HG03520 (cell line): ENCODE data around the gene SUCO.
A peak's percentile ranks its signal among the peaks of the same experiment; 100 is the strongest.

Source experiments
- ATAC-seq: cut with Tn5 transposase; IDR thresholded peaks from one replicate; pipeline ENCODE4 v1.9.1; 2021; ENCODE audit warnings: mild to moderate bottlenecking, moderate library complexity; ENCODE audit not compliant: unreplicated experiment

Gene SUCO

DNA sequence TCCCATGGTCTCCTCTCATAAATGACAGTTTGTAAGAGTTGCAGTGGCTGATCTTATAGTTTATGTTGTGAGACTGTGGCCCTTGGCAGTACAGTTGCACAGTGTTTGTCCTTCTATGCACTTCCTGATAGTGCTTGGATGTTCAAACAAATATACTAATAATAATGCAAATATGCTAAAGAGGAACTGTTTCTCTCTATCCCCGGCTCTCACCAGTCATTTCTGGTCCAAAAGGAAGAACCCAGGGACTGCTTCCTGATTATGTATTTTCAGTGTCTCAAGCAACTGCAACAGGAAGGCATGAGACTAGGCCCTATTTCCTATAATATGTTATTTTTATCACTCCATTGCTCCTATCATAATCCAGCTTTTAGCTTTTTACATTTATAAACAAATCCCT is 17.0 kb upstream of the SUCO start:
- no peak for ATAC-seq

DNA sequence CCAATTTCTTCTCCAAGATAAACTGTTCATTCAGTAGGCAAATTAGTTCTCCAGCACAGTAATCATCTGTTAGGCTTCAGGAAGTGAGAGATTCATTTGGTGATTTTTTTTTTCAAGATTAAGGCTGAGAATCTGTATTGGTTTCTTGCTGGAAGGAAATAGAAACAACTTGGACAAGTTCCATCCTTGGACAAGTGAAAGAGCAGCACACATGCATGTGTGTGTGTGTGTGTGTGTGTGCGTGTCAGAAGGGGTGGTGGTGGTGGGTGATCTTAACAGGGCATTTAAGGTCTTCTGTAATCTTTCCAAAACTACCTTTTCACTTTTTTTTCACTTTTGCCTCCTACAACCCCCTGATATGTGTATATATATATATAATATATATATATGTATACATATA is 15.9 kb upstream of the SUCO start:
- ATAC-seq: no peak

DNA sequence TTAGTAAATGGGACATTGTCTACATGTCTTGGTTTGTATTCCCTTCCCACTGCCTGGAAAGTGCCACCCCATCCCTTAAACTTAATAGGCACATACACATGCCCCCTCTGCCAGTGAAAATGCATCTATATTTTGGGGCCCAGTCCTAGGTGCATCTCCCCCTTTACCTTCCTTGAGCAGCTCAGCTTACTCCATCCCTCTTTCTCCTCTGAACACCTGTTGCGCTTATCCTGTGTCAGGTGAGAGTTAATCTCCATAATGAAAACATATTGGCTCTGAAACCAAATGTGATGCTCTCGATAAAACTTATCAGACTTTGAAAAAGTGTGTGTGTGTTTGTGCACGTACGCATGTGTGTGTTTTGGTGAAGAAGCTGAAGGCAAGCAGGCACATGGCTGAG is 15.4 kb upstream of the SUCO start:
- ATAC-seq: no peak

DNA sequence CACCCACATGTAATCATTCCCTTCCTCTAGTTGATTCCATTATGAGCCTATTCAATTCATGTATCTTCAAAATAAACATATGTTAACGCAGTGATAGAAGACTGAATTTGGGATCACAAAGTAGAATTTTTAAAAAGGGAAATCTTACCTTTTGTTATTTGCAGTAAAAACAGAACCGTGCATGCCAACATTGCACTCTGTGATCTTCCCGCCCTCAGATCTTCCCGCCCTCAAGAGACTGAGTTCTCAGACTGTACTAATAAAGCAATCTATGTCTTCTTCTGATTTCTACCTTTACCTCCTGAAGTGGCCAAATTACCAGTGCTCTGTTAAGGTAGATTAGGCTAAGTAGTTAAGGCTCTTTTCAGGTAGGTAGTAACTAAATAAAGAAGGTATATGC is 3.6 kb upstream of the SUCO start:
- ATAC-seq: no peak

DNA sequence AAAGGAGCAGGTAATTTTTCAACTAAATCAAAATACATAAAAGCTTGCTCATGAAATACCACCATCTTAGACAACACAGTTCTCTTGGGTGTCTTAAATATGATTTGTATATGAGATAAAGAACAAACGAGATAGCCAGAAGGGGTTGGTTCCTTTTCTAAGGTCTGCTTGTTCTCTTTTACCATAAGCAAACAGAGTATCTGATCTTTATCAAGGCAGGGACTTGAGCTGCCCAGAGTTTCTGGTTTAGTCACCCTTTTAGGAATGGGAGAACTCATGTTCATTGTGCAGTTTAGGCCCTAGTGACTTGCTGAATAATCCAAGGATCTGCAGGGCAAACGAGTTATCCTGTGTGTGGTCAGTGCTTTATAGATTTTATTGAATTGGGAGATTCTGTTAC is 3.0 kb upstream of the SUCO start:
- ATAC-seq: no peak

DNA sequence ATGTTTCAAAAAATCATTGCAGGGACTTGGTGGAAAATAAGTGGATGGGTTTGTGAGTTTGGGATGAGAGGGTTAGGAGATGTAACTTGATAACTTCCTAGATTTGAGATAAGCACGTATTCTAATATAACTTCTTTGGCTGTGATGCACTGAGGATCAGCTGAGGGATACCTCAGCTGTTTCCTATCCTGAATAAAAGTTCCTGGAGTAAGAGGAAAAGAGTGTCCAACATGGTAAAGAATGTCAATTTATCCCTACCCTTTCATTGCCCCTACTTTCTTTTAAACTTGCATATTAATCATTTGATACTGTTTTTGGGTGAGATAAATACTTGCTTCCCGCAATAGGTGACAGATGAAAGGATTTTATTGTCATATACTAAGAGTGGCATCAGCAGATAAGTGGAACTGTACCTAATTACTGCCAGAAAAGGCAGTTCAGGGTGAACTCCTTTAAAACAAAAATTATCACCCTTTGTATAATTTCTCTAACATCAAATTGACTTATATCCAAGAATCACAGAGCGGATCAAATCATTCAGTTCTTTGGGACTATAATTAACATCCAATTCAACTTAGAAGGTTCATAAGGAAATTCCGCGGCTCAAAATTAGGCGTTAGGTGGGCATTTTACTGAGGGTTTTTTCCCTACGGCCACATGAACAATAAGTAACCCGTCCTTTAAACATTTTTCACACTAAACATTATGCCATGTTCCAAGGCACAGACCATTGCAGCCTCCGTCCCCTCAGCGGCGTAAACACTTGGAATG is 1.4 kb upstream of the SUCO start:
- ATAC-seq: no peak

DNA sequence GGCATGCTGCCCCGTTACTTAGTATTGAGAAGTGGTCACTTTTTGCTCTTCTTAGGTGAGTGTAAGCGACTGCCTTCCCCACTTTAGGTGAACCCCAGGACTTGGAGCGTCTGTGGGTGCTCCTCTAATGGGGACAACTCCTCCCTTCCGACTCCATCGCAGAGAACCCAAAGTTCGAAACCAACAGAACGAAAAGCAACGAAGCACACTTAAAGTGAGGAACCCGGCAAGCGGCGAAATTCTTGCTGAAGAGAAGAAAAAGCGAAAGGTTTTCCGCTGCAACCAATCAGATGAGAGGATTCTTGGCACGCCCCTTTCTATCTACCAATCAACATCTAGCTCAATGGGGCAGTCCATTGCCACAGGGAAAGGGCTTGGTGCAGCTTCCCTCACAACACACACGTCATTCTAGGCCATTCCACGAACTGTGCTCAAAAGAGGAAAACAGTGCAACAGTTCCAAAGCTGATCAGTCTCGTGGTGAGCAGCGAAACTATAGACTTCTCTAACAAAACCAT is 709 bp upstream of the SUCO start:
- peak; percentile 63 for ATAC-seq

DNA sequence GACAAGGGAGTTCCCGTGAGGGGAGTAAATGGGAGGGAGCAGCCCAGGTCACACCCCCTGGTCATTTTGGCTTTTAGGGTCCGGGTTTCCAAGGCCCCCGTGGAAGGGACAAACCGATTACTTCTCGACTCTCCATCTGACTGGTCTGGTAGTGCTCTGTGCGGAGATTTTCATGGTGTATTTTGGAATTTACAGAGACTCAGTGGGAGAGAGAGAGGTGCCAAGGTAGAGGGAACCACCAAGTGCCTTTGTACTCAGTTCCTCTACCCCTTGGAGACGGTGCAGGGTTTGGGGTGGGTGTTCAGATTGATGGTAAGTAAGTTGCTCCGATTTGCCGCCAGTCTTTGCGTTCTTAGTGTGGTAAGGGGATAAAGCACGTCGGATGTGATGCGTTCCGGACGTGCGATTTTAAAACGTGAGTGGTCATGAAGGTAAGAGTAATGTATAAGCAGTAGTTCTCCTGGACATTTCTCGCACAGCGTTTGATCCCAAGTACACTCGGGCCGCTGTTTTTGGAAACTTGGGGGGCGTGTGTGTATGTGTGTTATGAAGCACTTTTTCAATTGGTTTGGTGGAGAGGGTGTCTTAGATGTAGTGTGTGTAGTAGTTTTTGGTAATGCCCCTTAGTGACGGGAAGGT is 682 bp downstream of the SUCO start:
- peak; percentile 9 for ATAC-seq

DNA sequence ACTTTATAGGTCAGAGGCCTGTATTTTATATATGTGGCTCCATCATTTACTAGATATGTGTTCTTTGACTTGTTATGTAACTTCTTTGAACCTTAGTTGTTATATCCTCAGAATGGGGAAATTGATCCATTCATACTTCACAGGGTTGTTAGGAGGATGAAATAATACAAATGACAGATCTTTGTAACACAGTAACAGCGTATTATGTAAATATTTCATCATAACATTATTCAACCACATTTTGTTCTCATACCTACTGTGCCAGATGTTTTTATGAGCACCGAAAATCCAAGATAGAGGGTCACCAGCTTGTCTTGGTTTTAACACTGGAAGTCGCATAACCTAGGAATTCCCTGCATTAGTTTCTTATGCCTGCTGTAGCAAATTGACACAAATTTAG is 3.3 kb downstream of the SUCO start:
- ATAC-seq: no peak

DNA sequence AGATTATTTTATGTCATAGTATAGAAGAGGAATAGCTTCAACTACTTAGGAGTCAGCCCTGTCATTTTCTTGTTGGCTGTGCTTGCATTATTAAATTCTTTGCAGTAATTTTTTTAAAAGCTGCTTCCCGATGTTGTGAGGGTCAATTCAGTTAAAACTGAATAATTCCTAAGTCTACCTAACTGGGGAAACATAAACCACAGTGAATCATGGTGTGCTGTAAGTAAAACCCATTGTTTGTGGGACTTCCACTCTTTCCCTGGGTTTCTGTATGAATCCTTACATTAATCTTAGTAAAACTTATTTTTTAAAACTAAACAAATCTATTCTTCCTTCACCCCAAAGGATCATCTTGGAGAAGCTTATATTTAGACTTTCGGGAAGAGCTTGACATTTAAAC is 4.4 kb downstream of the SUCO start:
- ATAC-seq: no peak

DNA sequence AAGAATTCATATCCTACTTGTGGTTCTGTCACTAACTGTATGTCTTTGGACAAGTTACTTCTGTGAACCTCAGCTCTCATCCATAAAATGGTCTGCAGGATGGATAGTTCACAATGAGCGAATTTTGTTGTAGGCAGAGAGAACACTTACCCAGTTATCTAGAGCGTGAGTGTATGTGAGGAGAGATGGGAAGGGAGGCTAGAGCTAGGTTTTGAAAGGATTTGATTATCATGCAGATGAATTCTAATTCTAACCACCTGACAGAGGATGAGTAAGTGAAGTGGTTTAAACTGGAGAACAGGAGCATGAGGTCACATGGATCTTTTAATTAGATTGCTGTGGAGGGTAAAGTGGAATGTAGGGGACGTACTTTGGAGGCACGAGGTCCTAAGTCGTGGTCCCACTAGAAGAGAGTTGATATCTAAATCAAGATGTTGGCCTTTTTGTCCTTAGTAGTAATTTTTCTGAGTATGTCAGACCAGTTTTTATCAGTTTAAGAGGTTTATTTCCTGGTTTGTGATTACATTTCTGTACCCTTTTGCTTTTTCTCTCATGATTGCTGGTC is 5.0 kb downstream of the SUCO start:
- ATAC-seq: no peak

DNA sequence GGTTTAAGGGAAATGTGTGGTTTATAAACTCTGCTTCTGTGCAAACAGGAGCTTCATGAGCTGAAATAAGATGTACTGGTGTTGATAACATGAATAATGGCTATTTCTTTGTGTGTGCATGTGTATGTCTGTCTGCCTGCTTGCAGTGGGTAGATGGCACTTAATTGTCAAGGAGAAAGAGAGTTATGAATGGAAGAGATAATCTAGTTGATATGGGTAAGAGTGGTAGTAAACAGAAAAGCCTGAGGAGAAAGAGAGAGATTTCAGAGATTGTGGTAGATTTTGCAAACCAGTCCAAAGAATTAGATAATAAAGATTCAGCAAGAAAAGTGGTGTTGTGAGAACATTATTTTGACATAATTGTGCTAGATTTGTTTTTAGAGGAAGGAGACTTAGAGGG is 7.7 kb downstream of the SUCO start:
- ATAC-seq: no peak

DNA sequence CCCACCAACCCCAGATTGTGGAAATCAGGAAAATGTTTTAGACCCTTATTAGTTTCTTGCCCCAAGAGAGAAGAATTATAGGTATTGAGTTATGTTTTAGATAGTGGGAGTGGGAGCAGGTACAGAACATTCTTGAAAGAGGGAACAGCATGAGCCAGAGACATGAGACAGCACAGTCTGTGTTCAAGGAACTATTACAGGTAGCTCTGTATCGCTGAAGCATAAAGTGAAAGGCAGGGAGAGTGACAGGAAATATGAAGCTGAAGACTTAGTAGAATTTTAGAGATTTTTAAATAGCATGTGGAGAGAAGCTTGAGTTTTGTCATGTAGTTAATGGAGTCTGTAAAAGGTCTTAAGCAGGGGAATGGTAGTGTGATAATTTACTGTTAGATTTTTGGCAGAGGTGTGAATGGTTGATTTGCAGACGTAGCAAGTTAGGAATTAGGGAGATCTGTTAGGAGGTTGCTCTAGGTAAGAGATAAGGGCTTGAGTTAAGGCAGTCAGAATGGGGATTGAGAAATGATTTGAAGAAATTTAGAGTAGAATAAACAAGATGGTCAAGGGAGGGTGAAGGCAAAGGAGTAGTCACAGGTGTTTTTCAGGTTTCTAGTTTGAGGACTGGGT is 11.6 kb downstream of the SUCO start:
- ATAC-seq: no peak

DNA sequence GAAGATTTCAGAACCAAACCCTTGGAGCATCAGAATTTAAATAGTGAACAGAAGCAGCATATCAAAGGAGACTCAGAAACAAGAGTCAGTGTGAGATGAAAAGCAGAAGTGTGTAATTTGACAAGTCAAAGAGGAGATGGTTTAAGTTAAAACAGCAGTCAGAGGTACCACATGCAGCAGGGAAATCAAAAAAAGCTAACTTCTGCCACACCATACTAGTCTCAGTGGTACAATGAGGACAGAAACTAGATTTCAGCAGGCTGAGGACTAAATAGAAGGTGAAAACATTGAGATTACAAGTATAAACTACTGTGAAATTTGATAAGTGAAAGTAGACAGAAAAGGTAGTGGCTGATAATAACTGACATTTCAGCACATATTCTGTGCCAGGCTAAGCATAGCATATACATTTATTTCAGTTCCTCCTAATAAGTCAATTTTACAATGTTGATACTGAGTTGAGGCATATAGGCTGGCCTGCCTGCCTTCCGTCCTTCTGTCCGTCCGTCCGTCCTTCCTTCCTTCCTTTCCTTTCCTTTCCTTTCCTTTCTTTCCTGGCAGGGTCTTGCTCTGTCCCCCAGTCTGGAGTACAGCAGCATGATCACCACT is 12.6 kb downstream of the SUCO start:
- peak; percentile 76 for ATAC-seq

DNA sequence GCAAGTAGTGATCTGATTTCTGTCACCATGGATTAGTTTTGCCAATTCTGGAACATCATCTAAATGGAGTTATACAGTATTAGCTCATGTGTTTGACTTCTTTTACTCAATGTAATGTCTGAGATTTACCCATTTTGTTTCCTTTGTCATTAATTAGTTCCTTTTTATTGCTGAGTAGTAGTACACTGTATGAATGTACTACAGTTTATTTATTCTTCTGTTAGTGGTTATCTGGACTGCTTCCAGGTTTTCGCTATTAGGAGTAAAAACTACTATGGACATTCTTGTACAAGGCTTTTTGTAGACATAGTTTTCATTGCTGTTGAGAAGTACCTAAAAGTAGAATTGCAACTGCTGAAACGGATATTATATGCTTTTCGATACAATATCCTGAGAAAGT is 14.1 kb downstream of the SUCO start:
- no peak for ATAC-seq

DNA sequence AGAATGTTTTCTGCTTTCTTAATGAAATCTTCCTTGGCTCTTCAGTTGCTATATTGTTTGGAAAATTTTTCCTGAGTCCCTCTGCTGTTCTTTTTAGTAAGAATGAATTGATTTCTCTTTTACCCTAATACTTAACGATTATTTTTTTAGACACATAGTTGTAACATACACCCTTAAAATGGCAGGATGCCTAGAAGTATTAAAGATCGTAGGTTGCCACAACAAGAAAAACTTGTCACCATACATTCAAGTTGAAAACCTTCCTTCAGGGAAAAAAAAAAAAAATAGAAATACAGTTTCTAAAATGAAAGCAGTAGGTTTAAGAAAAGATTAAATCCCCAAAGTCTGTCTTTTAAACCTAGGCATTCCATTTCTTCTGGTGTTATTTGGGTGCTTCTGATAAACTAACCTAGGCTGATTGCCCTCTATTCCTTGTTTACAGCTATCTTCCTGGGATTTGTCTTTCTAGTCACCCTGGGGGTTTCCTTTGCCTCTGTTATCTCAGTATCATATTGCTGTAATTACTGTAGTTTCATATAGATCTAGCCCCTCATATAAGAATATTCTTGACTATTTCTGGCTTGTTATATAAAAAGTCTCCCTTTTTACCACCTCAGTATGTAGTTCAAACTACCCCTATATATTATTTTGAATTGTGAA is 16.8 kb downstream of the SUCO start:
- no peak for ATAC-seq

DNA sequence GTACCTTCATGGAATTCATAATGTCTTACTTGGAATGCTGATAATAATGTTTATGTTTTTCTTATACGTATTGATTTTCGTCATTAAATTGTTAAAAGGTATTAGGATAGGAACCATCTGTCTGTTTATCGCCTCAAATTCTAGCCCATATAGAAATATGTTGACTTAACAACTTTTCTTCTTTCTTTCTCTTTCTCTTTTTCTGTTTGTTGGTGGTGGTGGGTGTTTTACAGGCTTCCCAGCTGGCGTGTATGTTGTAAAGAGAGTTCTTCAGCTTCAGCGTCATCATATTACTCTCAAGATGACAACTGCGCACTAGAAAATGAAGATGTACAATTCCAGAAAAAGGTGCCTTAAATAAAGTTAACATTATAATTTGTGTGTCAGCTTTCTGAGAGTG is 18.3 kb downstream of the SUCO start:
- ATAC-seq: no peak

DNA sequence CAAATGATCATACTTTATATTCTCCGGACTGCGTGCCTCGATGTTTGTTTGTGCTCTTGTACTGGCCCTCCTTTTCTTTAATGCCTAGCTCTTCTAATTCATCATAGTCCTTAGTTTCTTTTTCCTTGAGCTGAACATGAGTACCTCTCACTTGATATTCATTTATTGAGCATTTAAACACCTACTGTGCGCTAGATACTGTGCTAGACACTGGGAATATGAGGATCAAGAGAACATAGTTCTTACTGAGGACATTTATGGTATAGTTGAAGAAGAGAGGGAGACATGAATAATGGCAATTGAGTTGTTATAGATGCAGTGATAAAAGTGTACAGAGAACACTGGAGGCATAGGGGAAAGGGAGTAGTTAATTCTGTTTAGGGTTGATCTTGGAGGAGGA is 22.0 kb downstream of the SUCO start:
- ATAC-seq: no peak

DNA sequence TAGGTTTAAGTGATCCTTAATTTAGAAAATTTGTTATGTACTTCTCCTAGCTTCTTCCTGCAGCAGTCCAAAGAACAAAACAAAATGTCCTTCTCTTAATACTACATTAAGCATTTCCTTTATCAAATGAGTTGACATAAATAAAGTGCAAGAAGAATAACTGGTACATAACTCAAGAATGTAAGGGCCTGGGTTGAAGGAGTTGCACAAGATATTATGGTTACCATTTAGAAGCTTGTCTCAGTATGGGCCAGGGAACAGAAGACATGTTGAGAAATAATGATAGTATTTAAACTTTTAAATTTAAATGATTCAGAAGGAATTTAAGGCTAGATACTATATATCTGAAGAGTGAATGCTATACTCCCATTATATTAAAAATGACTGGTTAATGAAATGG is 23.5 kb downstream of the SUCO start:
- ATAC-seq: no peak

DNA sequence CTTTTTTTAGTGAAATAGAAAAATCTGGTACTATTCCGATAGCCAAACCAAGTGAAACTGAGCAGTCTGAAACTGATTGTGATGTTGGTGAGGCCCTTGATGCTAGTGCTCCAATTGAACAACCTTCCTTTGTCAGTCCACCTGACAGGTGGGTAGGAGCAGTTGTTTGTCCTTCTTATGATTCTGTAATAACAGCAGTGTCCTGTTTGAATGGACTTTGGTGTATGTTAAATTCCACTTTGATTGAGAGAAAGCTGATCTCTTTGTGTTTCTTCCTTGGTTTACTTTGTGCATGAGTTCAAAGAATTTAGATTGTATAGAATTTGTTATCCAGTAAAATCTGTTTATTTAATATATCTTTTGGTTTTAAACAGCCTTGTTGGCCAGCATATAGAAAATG is 24.3 kb downstream of the SUCO start:
- ATAC-seq: no peak
